ENCODE results near the gene HNRNPA3. TPM values are rescaled to one million over a fixed set of nuclear protein-coding genes. Genes with fewer than 3 reads are reported as not detected.

The HNRNPA3 gene
- total and polyA plus RNA-seq, 8 donors, result 22.6 to 187 (median 95.2) TPM

- WGBS, 5 donors, result 41 to 74% (median 53%) methylated on average over 8 of the region's 8 CpGs
- H3K4me1 ChIP-seq, result peaks cover 13 to 35% (median 33%) of the 10 kb centered on the region in 4 donors
- H3K27ac ChIP-seq, result peak overlapping the region; percentile 1 to 100 (median 37)
- no peak overlapping the region for H3K4me3 ChIP-seq
- H3K27me3 ChIP-seq, result no peaks in the 10 kb centered on the region
- intact Hi-C loops (cut with DNase I; ENCODE audit: low total_unique reads), result no loop called here
- no peaks in the 10 kb centered on the region for H3K36me3 ChIP-seq
- no peak for DNase-seq
- TF ChIP-seq POLR2A (IDR thresholded peaks at IDR 0.05) (no peak), POLR2AphosphoS5 (IDR thresholded peaks at IDR 0.05) (no peak), EP300 (IDR thresholded peaks at IDR 0.05) (no peak)
- TF ChIP-seq, protein P1, sequence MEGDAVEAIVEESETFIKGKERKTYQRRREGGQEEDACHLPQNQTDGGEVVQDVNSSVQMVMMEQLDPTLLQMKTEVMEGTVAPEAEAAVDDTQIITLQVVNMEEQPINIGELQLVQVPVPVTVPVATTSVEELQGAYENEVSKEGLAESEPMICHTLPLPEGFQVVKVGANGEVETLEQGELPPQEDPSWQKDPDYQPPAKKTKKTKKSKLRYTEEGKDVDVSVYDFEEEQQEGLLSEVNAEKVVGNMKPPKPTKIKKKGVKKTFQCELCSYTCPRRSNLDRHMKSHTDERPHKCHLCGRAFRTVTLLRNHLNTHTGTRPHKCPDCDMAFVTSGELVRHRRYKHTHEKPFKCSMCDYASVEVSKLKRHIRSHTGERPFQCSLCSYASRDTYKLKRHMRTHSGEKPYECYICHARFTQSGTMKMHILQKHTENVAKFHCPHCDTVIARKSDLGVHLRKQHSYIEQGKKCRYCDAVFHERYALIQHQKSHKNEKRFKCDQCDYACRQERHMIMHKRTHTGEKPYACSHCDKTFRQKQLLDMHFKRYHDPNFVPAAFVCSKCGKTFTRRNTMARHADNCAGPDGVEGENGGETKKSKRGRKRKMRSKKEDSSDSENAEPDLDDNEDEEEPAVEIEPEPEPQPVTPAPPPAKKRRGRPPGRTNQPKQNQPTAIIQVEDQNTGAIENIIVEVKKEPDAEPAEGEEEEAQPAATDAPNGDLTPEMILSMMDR (IDR thresholded peaks at IDR 0.05), result no peak
- H3K9me3 ChIP-seq, result no peaks in the 10 kb centered on the region
These were observed 55.7 kb downstream of the HNRNPA3 start for GRCh38 chr2:177268187-177268871.

- intact Hi-C loops (cut with DNase I; ENCODE audit: low total_unique reads), result no loop called here
- no peak for DNase-seq
- H3K4me3 ChIP-seq, result no peak overlapping the region
- H3K36me3 ChIP-seq, result no peaks in the 10 kb centered on the region
- WGBS, 5 donors, result 91 to 94% (median 94%) methylated on average over 7 of the region's 7 CpGs
- H3K27me3 ChIP-seq, result no peaks in the 10 kb centered on the region
- H3K9me3 ChIP-seq, result no peaks in the 10 kb centered on the region
- TF ChIP-seq POLR2AphosphoS5 (IDR thresholded peaks at IDR 0.05), result no peak
- TF ChIP-seq POLR2A (IDR thresholded peaks at IDR 0.05), result no peak
- TF ChIP-seq, protein P1 (IDR thresholded peaks at IDR 0.05), result no peak
- H3K4me1 ChIP-seq, result peaks cover 13 to 40% (median 37%) of the 10 kb centered on the region in 4 donors
- peak overlapping the region in 4 of 5 donors; percentile 36 to 100 (median 68) for H3K27ac ChIP-seq
These were observed 56.3 kb downstream of the HNRNPA3 start for GRCh38 chr2:177268901-177269300.

DNA sequence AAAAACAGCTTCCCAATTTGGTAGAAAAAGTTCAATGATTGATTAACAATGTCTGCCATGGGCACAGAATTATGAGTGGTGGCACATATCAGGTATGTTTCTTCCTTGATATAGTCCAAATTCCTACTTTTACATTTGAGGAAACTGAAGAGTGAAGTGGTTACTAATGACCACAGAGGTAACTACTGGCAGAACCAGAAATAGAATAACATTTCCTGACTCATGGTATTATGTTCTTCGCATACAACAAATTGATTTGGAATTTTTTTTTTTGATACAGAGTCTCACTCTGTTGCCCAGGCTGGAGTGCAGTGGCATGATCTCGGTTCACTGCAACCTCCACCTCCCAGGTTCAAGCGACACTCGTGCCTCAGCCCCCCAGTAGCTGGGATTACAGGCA is 57.9 kb downstream of the HNRNPA3 start:
- no peaks in the 10 kb centered on the region for H3K36me3 ChIP-seq
- no peak for DNase-seq
- H3K9me3 ChIP-seq, result no peaks in the 10 kb centered on the region
- TF ChIP-seq POLR2A (IDR thresholded peaks at IDR 0.05) (no peak), EP300 (IDR thresholded peaks at IDR 0.05) (no peak), POLR2AphosphoS5 (IDR thresholded peaks at IDR 0.05) (no peak)
- TF ChIP-seq, protein P1 (IDR thresholded peaks at IDR 0.05), result no peak
- H3K4me1 ChIP-seq, result peaks cover 19 to 53% (median 43%) of the 10 kb centered on the region in 4 donors
- no peak overlapping the region for H3K4me3 ChIP-seq
- 88 to 95% (median 90%) methylated on average over 4 of the region's 4 CpGs for WGBS, 5 donors
- H3K27me3 ChIP-seq, result no peaks in the 10 kb centered on the region
- intact Hi-C loops (cut with DNase I; ENCODE audit: low total_unique reads), result no loop called here
- no peak overlapping the region for H3K27ac ChIP-seq

DNA sequence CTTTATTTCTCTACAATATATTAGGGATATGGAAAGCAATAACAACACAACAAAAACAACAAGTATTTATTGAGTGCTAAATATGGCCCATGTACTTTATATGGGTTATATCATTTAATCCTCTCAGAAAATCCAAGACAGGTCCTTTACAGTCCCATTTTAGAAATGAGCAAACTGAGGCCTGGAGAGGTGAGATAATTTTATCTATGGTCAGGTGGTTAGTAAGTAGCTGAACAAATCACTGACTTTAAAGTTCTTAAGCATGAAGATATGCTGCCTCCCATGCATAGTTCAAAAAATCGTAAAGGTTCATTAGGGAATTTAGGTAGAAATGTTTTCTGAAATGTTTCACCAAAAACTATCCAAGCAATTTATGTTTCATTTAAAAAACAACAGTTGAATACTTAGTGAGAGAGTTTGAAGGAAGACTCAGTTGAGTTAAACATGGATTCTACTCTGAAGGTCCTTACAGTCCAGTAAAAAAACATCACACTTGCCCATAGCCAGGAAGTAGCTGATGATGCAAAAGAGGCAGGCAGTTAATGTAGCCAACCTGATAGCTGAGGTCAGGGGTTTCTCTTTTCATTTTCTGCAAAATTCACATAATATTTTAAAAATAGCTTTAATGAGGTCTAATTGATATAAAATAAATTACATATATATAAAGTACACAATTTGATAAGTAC is 59.5 kb downstream of the HNRNPA3 start:
- intact Hi-C loops (cut with DNase I; ENCODE audit: low total_unique reads), result no loop called here
- H3K4me3 ChIP-seq, result no peak overlapping the region
- H3K27ac ChIP-seq, result no peak overlapping the region
- peaks cover 6 to 41% (median 31%) of the 10 kb centered on the region in 4 donors for H3K4me1 ChIP-seq
- H3K9me3 ChIP-seq, result no peaks in the 10 kb centered on the region
- TF ChIP-seq POLR2AphosphoS5 (IDR thresholded peaks at IDR 0.05), result no peak
- TF ChIP-seq EP300 (IDR thresholded peaks at IDR 0.05), result no peak
- no peak for TF ChIP-seq POLR2A (IDR thresholded peaks at IDR 0.05)
- TF ChIP-seq, protein P1 (IDR thresholded peaks at IDR 0.05), result no peak
- no peak for DNase-seq
- H3K36me3 ChIP-seq, result no peaks in the 10 kb centered on the region
- H3K27me3 ChIP-seq, result no peaks in the 10 kb centered on the region
- 91 to 99% (median 95%) methylated on average over 1 of the region's 1 CpG for WGBS, 5 donors
